VCaP (cell line): ENCODE results near the gene KCNK1.
"Not testable (repeated sequence)": the region's sequence is repeated elsewhere in the genome, so short reads cannot be mapped to it uniquely, and the experiment has no call there.

Experiments used
- H3K27ac ChIP-seq: fragments of 450-650 bp; 2 replicates; pipeline ENCODE4 v1.5.1; 2017
- CTCF ChIP-seq: fragments of 450-650 bp; conservative IDR thresholded peaks from 2 replicates; pipeline ENCODE4 v1.5.1; 2017; ENCODE audit warnings: mild to moderate bottlenecking, moderate library complexity

The KCNK1 gene

GRCh38 chr1:233615571-233615970 lies 1.7 kb downstream of the KCNK1 start:
- H3K27ac ChIP-seq: peak overlapping the region; percentile 77
- no peak for TF ChIP-seq CTCF

- no peak overlapping the region for H3K27ac ChIP-seq
These were observed 3.1 kb downstream of the KCNK1 start for GRCh38 chr1:233617025-233617424.

GRCh38 chr1:233619414-233619813 lies 5.5 kb downstream of the KCNK1 start:
- not testable (repeated sequence) for H3K27ac ChIP-seq

More at GRCh38 chr1:233617025-233617424, 3.1 kb downstream of the KCNK1 start:
- no peak for TF ChIP-seq CTCF

- TF ChIP-seq CTCF: no peak
- no peak overlapping the region for H3K27ac ChIP-seq
These were observed 6.2 kb downstream of the KCNK1 start for GRCh38 chr1:233620065-233620464.

- TF ChIP-seq CTCF: no peak
- H3K27ac ChIP-seq: no peak overlapping the region
These were observed 8.0 kb downstream of the KCNK1 start for GRCh38 chr1:233621923-233622322.

GRCh38 chr1:233624289-233624688 lies 10.4 kb downstream of the KCNK1 start:
- H3K27ac ChIP-seq: no peak overlapping the region
- no peak for TF ChIP-seq CTCF

- no peak overlapping the region for H3K27ac ChIP-seq
- TF ChIP-seq CTCF: no peak
These were observed 11.2 kb downstream of the KCNK1 start for GRCh38 chr1:233625087-233625486.

- no peak overlapping the region for H3K27ac ChIP-seq
- no peak for TF ChIP-seq CTCF
These were observed 11.6 kb downstream of the KCNK1 start for GRCh38 chr1:233625510-233625981.
